ENCODE data around the gene HDAC9. TPM values are rescaled to one million over a fixed set of nuclear protein-coding genes. Genes with fewer than 3 reads are reported as not detected.

HDAC9 gene
- total RNA-seq, 1 experiment from 2014 or later = 7.7 TPM

DNA sequence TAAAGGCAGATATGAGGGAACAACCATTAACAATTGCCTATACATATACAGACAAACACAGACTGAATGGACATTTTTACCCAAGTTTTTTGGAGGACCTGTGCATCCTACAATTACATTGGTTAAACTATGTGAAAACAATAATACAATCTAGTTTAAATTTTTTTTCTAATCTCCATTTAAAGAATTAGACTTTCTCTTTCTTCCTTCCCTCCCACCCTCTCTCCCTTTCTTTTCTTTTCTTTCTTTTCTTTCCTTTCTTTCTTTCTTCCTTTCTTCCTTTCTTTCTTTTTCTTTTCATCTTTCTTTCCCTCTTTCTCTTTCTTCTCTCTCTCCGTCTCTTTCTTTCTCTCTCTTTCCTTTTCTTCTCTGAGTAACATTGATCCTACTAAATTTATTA, 183.7 kb downstream of the HDAC9 start:
- no peak overlapping the region for H4K8ac ChIP-seq (replicated peaks; ENCODE audit: insufficient read length, low read depth, low read length)
- H4K20me1 ChIP-seq (ENCODE audit: control insufficient read depth, insufficient read depth, insufficient read length) = no peaks in the 10 kb centered on the region
- no peaks in the 10 kb centered on the region for H3K27me3 ChIP-seq (ENCODE audit: insufficient read depth, low read length)
- H3K4me2 ChIP-seq (ENCODE audit: insufficient read depth, insufficient read length, low read length) = no peak overlapping the region
- no peak overlapping the region for H2BK15ac ChIP-seq (ENCODE audit: low read depth, low read length)
- H2BK20ac ChIP-seq (ENCODE audit: low read depth, low read length, poor library complexity, severe bottlenecking) = no peak overlapping the region
- no peak overlapping the region for H3K9ac ChIP-seq (ENCODE audit: extremely low read depth, insufficient read length, low read length)
- Mint-ChIP-seq H3K27me3 (ENCODE audit: low read depth) (no peaks in the 10 kb centered on the region), H3K4me3 (no peak overlapping the region), H3K9me3 (no peaks in the 10 kb centered on the region), H3K36me3 (ENCODE audit: insufficient read depth in 1 of 3, low read depth in 3 of 3) (no peaks in the 10 kb centered on the region), H3K27ac (no peak overlapping the region), H3K4me1 (peaks cover 0 to 6% of the 10 kb centered on the region in 2 experiments; a peak in 1 of 4 replicates)
- no peaks in the 10 kb centered on the region for H3K9me3 ChIP-seq (ENCODE audit: control insufficient read depth, low read depth, low read length)
- H3K79me2 ChIP-seq (ENCODE audit: insufficient read depth, low read length) = no peaks in the 10 kb centered on the region
- WGBS (ENCODE audit: extremely low coverage, insufficient read length, low lambda C conversion rate) = no CpG with 5 or more reads among the region's 1 CpG
- no peak overlapping the region for H3T11ph ChIP-seq (ENCODE audit: low read length)
- H3K23me2 ChIP-seq (ENCODE audit: insufficient read length, low read depth, low read length, poor library complexity, severe bottlenecking) = no peaks in the 10 kb centered on the region
- H2BK12ac ChIP-seq (ENCODE audit: insufficient read length, low read depth, low read length) = no peak overlapping the region
- H3K18ac ChIP-seq (ENCODE audit: insufficient read length, low read depth, low read length) = no peak overlapping the region
- no peak overlapping the region for H3K56ac ChIP-seq (ENCODE audit: insufficient read length, low read depth, low read length)
- no peak overlapping the region for H3K14ac ChIP-seq (ENCODE audit: insufficient read depth, low read length)
- no peak overlapping the region for H2BK5ac ChIP-seq (ENCODE audit: insufficient read length, low read length)
- H4K91ac ChIP-seq (ENCODE audit: insufficient read length, low read depth, low read length) = no peak overlapping the region
- no peak overlapping the region for H3K23ac ChIP-seq (ENCODE audit: insufficient read length, low read depth, low read length)
- DNase-seq = no peak
- no peaks in the 10 kb centered on the region for H3K79me1 ChIP-seq (ENCODE audit: insufficient read depth, low read depth, low read length, poor library complexity, severe bottlenecking)
- no peak overlapping the region for H2AK5ac ChIP-seq (ENCODE audit: insufficient read length, low read length)
- no peak overlapping the region for H2BK120ac ChIP-seq (ENCODE audit: low read depth, low read length, poor library complexity, severe bottlenecking)
- H3K27ac ChIP-seq (ENCODE audit: insufficient read length, low read depth, low read length) = no peak overlapping the region
- TF ChIP-seq, protein P1, sequence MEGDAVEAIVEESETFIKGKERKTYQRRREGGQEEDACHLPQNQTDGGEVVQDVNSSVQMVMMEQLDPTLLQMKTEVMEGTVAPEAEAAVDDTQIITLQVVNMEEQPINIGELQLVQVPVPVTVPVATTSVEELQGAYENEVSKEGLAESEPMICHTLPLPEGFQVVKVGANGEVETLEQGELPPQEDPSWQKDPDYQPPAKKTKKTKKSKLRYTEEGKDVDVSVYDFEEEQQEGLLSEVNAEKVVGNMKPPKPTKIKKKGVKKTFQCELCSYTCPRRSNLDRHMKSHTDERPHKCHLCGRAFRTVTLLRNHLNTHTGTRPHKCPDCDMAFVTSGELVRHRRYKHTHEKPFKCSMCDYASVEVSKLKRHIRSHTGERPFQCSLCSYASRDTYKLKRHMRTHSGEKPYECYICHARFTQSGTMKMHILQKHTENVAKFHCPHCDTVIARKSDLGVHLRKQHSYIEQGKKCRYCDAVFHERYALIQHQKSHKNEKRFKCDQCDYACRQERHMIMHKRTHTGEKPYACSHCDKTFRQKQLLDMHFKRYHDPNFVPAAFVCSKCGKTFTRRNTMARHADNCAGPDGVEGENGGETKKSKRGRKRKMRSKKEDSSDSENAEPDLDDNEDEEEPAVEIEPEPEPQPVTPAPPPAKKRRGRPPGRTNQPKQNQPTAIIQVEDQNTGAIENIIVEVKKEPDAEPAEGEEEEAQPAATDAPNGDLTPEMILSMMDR (conservative IDR thresholded peaks at IDR 0.05) = no peak
- no peaks in the 10 kb centered on the region for H3K4me1 ChIP-seq (ENCODE audit: insufficient read depth, low read length)
- no peak overlapping the region for H3K4ac ChIP-seq (ENCODE audit: low read depth, low read length)
- H4K5ac ChIP-seq (ENCODE audit: insufficient read length, low read depth, low read length) = no peak overlapping the region
- H2AFZ ChIP-seq (ENCODE audit: low read length) = no peak overlapping the region

Data from H9 (cell line).